HepG2 (cell line): ENCODE measurements around the gene RANBP3. TPM values are rescaled to one million over a fixed set of nuclear protein-coding genes. Genes with fewer than 3 reads are reported as not detected.
A peak's percentile ranks its signal among the peaks of the same experiment; 100 is the strongest.

Experiments used
- DR1 ChIP-seq: sonication (generic); formaldehyde crosslinking; IDR thresholded peaks from 2 replicates; pipeline ENCODE4 v1.8.0; 2021; ENCODE audit warnings: mild to moderate bottlenecking, missing genetic modification reagents, inconsistent platforms
- EP300 ChIP-seq, 3 experiments: sonication (generic) in 1 of 3; formaldehyde crosslinking in 1 of 3; IDR thresholded peaks; 2 replicates each; pipeline versions ENCODE4 v1.5.1 to v1.6.1; 2011 to 2020; ENCODE audit warnings: low read depth in 2 of 3, low read length in 2 of 3, borderline replicate concordance in 1 of 3, improper control_type of control experiment in 1 of 3, mild to moderate bottlenecking in 1 of 3, missing genetic modification reagents in 1 of 3, moderate library complexity in 1 of 3
- TIGD3 ChIP-seq: sonication (generic); formaldehyde crosslinking; IDR thresholded peaks from 2 replicates; pipeline ENCODE4 v1.5.1; 2020; ENCODE audit warnings: mild to moderate bottlenecking, missing genetic modification reagents, borderline replicate concordance
- ZEB1 ChIP-seq: IDR thresholded peaks from 2 replicates; pipeline ENCODE4 v1.6.1; 2012; ENCODE audit warnings: mild to moderate bottlenecking, low read depth, inconsistent platforms; ENCODE audit not compliant: insufficient replicate concordance
- ZHX2 ChIP-seq, 2 experiments: sonication (generic) in 1 of 2; formaldehyde crosslinking in 1 of 2; IDR thresholded peaks; 2 replicates each; pipeline versions ENCODE4 v1.6.1 to v1.9.0; 2014 to 2022; ENCODE audit warnings: antibody characterized with exemption in 1 of 2, borderline replicate concordance in 1 of 2, inconsistent platforms in 1 of 2, low read depth in 1 of 2, missing genetic modification reagents in 1 of 2
- ZMYM2 ChIP-seq: sonication (generic); formaldehyde crosslinking; IDR thresholded peaks from 2 replicates; pipeline ENCODE4 v1.8.0; 2022; ENCODE audit warnings: mild to moderate bottlenecking, missing genetic modification reagents
- ZNF281 ChIP-seq: sonication (generic); formaldehyde crosslinking; IDR thresholded peaks from 2 replicates; pipeline ENCODE4 v1.4.0; 2020; ENCODE audit warnings: missing genetic modification reagents, borderline replicate concordance
- ZNF343 ChIP-seq: sonication (generic); formaldehyde crosslinking; IDR thresholded peaks from 2 replicates; pipeline ENCODE4 v1.4.0; 2020; ENCODE audit warnings: mild to moderate bottlenecking, missing genetic modification reagents
- ZNF354B ChIP-seq: sonication (generic); formaldehyde crosslinking; IDR thresholded peaks from 2 replicates; pipeline ENCODE4 v1.8.0; 2022; ENCODE audit warnings: mild to moderate bottlenecking, missing genetic modification reagents
- ZNF614 ChIP-seq: IDR thresholded peaks from 2 replicates; pipeline ENCODE4 v1.6.1; 2018; ENCODE audit warnings: missing biosample characterization, missing genetic modification reagents, inconsistent platforms, borderline replicate concordance
- ZNF740 ChIP-seq: sonication (generic); formaldehyde crosslinking; IDR thresholded peaks from 2 replicates; pipeline ENCODE4 v1.4.0; 2020; ENCODE audit warnings: missing genetic modification reagents
- polyA plus RNA-seq, 8 experiments: library from polyadenylated mRNA; depleted of rRNA in 3 of 8; stranded (reverse) in 7 of 8; unstranded in 1 of 8; fragments of >200 nt; fragmentation: Illumina TruSeq in 4 of 8; extraction: Trizol in 4 of 8; gene quantifications; 2 replicates each; pipeline versions ENCODE4 v1.2.1 to v1.2.3, GENCODE V29; 2011 to 2016; ENCODE audit warnings: low read depth in 4 of 8, missing spikeins in 1 of 8, mixed read lengths in 1 of 8; ENCODE audit not compliant: insufficient read depth in 1 of 8
- total RNA-seq, 5 experiments: library from RNA; depleted of rRNA; stranded (reverse); fragments of >200 nt; fragmentation: Illumina TruSeq; extraction: Trizol; gene quantifications; 2 replicates each; pipeline ENCODE4 v1.2.3, GENCODE V29; 2016; ENCODE audit warnings: low read depth in 1 of 5
- TF ChIP-seq, protein P1 (sequence below): sonication (generic); formaldehyde crosslinking; IDR thresholded peaks from 2 replicates; pipeline ENCODE4; 2020; ENCODE audit warnings: missing genetic modification reagents, mild to moderate bottlenecking, borderline replicate concordance

RANBP3 gene
- total and polyA plus RNA-seq, 2 of the 13 experiments (the other 11 are each of a cell fraction or from before 2014, with no cell fraction given) = 39.5 to 149 TPM

- TF ChIP-seq ZNF281 (CRISPR knock-in tag) (no peak), ZNF354B (CRISPR knock-in tag) (no peak), ZNF343 (CRISPR knock-in tag) (no peak), EP300 (IDR thresholded peaks at IDR 0.05; ENCODE audit: low read depth in 2 of 2, low read length in 2 of 2) (no peak), EP300 (CRISPR knock-in tag; IDR thresholded peaks at IDR 0.05; ENCODE audit: borderline replicate concordance) (no peak), ZNF614 (CRISPR knock-in tag) (peak; percentile 40; the same call in 1 of the 2 replicates), ZMYM2 (no peak; the same call in 1 of the 2 replicates), DR1 (CRISPR knock-in tag) (no peak), ZNF740 (no peak), ZHX2 (IDR thresholded peaks at IDR 0.05; ENCODE audit: low read depth) (no peak), ZHX2 (CRISPR knock-in tag; IDR thresholded peaks at IDR 0.05; ENCODE audit: borderline replicate concordance) (no peak), ZEB1 (no peak), TIGD3 (CRISPR knock-in tag) (no peak; the same call in 1 of the 2 replicates)
- TF ChIP-seq, protein P1, sequence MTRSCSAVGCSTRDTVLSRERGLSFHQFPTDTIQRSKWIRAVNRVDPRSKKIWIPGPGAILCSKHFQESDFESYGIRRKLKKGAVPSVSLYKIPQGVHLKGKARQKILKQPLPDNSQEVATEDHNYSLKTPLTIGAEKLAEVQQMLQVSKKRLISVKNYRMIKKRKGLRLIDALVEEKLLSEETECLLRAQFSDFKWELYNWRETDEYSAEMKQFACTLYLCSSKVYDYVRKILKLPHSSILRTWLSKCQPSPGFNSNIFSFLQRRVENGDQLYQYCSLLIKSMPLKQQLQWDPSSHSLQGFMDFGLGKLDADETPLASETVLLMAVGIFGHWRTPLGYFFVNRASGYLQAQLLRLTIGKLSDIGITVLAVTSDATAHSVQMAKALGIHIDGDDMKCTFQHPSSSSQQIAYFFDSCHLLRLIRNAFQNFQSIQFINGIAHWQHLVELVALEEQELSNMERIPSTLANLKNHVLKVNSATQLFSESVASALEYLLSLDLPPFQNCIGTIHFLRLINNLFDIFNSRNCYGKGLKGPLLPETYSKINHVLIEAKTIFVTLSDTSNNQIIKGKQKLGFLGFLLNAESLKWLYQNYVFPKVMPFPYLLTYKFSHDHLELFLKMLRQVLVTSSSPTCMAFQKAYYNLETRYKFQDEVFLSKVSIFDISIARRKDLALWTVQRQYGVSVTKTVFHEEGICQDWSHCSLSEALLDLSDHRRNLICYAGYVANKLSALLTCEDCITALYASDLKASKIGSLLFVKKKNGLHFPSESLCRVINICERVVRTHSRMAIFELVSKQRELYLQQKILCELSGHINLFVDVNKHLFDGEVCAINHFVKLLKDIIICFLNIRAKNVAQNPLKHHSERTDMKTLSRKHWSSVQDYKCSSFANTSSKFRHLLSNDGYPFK (CRISPR knock-in tag) = no peak; the same call in 1 of the 2 replicates
Observed at GRCh38 chr19:5891938-5892771, 85.8 kb downstream of the RANBP3 start (continued).
